HAP-1 (cell line): Measurements from ENCODE around the gene CIP2A.
A peak's percentile ranks its signal among the peaks of the same experiment; 100 is the strongest.

Experiments used
- DNase-seq, 2 experiments: peaks; one replicate each; pipeline ENCODE4 v3.0.0-alpha.2; 2016 to 2020; ENCODE audit warnings: low spot score in 2 of 2
- H3K27me3 ChIP-seq: fragments of 250-450 bp; sonication (Bioruptor Pico); 2 replicates; pipeline ENCODE4 v1.5.1; 2020; ENCODE audit warnings: low read depth, mild to moderate bottlenecking, moderate library complexity
- H3K36me3 ChIP-seq: fragments of 250-450 bp; sonication (Bioruptor Pico); replicated peaks from 2 replicates; pipeline ENCODE4 v1.5.1; 2020; ENCODE audit warnings: mild to moderate bottlenecking
- H3K4me1 ChIP-seq: fragments of 250-450 bp; sonication (Bioruptor Pico); 2 replicates; pipeline ENCODE4 v1.5.1; 2020; ENCODE audit warnings: mild to moderate bottlenecking
- H3K4me3 ChIP-seq: fragments of 250-450 bp; sonication (Bioruptor Pico); 2 replicates; pipeline ENCODE4 v1.5.1; 2020; ENCODE audit warnings: mild to moderate bottlenecking, moderate library complexity
- H3K9me3 ChIP-seq: fragments of 250-450 bp; sonication (Bioruptor Pico); 2 replicates; pipeline ENCODE4 v1.5.1; 2020; ENCODE audit warnings: mild to moderate bottlenecking, moderate library complexity
- in situ Hi-C: fragments of 300-500 bp; cut with MboI; formaldehyde crosslinking; loops from 3 replicates; pipeline ENCODE4 v1.14.3; 2020; ENCODE audit warnings: low sequenced_read_pairs, inconsistent platforms, mixed read lengths

Gene CIP2A

DNA sequence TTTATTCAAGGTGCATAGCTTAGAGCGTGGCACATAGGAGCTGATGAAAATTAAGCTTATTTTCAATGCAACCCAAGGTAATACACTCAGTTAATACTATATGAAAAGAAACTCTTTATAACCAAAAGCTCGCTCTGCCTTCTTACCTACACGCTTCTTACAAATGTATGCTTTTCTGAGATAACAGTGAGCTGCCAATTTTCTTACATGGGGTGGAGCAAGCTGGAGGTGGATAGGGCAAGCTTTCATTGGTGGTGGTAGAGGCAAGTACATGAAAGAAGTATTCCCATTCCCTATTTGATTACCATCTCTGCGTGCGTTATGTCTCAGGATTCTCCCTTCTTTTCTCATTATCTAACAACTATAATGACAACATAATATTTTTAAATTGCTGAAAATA, 9.1 kb upstream of the CIP2A start:
- H3K4me3 ChIP-seq, result no peak overlapping the region
- no peaks in the 10 kb centered on the region for H3K4me1 ChIP-seq
- peaks cover 3% of the 10 kb centered on the region; the same call in 1 of the 2 replicates for H3K9me3 ChIP-seq
- no peak for DNase-seq
- no peaks in the 10 kb centered on the region; the same call in 1 of the 2 replicates for H3K36me3 ChIP-seq
- in situ Hi-C loops, result no loop called here
- H3K27me3 ChIP-seq, result no peaks in the 10 kb centered on the region

DNA sequence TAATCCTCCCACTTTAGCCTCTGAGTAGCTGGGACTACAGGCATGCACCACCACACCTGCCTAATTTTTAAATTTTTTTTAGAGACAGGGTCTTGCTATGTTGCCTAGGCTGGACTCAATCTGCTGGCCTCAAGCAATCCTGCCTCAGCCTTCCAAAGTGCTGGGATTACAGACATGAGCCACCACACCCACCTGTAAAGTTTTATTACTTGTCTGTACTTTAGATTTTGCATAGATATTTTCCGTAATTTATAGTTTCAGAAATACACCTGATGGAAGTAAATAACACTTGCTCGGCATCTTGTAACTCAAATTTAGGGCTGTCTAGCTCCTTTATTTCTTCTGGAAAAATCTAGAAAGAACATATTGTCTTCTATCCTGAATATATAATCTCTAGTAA, 6.1 kb upstream of the CIP2A start:
- Histone ChIP-seq H3K4me1 (no peaks in the 10 kb centered on the region; the same call in 1 of the 2 replicates), H3K27me3 (no peaks in the 10 kb centered on the region), H3K4me3 (no peak overlapping the region), H3K9me3 (no peaks in the 10 kb centered on the region), H3K36me3 (no peaks in the 10 kb centered on the region; the same call in 1 of the 2 replicates)
- DNase-seq, result no peak
- in situ Hi-C loops, result no loop called here

DNA sequence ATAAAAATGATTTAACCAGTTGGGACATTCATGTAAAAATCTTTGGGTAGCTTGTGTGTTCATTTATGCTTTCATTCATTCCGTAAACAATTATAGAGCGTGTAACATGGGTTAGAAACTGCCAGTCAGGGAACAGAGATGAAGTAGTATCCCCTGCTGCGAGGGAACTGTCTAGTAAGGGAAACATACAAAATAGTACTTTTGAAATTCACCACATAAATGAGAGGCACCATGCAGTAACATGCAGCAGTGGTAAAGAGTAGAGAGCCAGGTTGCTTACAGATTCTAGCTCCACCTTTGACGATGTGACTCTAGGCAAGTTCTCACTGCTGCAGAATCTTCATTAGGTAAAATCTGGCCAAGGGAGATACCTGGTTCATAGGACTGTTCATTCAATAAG, 1.2 kb upstream of the CIP2A start:
- DNase-seq, result no peak
- in situ Hi-C loops, result no loop called here
- Histone ChIP-seq H3K4me3 (peak overlapping the region; percentile 81), H3K36me3 (no peaks in the 10 kb centered on the region), H3K27me3 (no peaks in the 10 kb centered on the region), H3K9me3 (no peaks in the 10 kb centered on the region), H3K4me1 (peaks cover 12% of the 10 kb centered on the region)

DNA sequence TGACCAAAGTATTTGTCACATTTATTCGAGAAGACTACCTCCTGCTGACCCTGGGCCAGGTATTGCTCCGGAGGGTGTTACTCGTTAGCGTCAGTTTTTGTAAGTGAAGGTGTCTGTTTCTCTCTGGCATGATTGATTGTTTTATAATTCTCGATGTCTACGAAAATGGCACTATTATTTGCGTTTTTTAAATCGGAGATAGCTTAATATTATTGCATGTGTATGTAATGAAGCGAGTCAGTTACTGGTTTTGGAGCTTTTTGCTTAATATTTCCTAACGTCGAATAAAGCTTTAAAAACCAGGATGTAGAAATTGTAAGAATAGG, 723 bp upstream of the CIP2A start:
- in situ Hi-C loops, result no loop called here
- H3K9me3 ChIP-seq, result no peaks in the 10 kb centered on the region
- peak overlapping the region; percentile 81 for H3K4me3 ChIP-seq
- peaks cover under 1% of the 10 kb centered on the region for H3K36me3 ChIP-seq
- peaks cover 17% of the 10 kb centered on the region for H3K4me1 ChIP-seq
- DNase-seq, result no peak
- no peaks in the 10 kb centered on the region for H3K27me3 ChIP-seq

DNA sequence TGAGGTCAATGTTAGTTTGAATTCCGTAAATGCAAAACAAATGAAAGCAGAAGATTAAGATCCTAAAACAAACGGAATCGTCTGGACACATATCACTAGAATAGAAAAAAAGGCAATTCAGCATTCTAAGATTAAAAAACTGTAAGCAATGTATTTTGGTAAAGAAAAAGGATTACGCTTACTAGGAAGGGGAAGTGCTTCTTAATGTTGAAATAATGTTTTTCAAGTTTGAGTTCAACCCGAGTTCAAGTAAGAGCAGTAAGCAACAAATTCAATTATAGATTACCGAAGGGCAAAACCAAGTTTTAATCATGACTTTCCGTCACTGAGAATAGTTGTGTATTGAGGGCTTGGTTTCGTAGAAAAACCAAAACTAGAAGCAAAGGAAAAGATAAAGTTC, 637 bp downstream of the CIP2A start:
- Histone ChIP-seq H3K4me1 (peaks cover 21% of the 10 kb centered on the region), H3K36me3 (peaks cover 14% of the 10 kb centered on the region), H3K4me3 (peak overlapping the region; percentile 81), H3K9me3 (no peaks in the 10 kb centered on the region), H3K27me3 (no peaks in the 10 kb centered on the region)
- in situ Hi-C loops, result no loop called here
- no peak for DNase-seq

DNA sequence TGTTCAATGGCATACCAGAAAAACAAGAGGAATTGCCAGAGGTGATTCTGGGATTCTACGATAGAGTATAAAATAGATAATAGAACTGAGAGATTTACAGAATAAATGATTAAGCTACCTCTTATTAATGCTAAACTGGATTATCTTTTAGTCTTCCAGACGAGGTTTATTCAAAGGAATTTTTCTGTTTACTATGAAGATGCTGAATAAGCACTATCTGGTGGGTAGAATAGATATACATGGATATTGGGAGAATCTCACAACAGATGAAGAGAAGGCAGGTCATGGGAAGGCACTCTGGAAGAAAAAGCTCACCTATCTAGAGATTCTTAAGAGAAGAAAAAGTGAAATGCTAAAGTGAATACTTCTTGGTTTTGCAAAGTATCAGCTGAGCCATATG, 11.2 kb downstream of the CIP2A start:
- no peak overlapping the region for H3K4me3 ChIP-seq
- H3K27me3 ChIP-seq, result no peaks in the 10 kb centered on the region
- no peak for DNase-seq
- H3K36me3 ChIP-seq, result peaks cover 55% of the 10 kb centered on the region
- no peaks in the 10 kb centered on the region for H3K9me3 ChIP-seq
- peaks cover 22% of the 10 kb centered on the region for H3K4me1 ChIP-seq
- in situ Hi-C loops, result no loop called here

DNA sequence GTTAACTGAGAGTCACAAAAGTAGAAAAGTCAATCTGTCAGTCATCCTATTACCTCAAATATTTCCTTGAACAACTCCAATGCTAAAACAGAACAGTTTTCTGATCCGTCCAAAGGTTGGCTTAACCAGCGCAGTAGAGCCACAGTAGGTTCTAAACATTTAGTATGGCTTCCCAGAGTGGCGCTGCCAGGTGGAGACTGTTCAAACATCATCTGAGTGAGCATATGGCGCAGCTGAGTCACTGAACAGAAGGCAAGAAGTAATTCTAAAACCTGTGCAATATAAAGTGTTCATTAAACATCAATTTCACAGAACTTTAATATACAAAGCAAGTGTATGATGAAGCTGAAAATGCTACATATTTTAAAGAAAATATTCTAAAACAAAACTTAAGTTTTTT, 19.9 kb downstream of the CIP2A start:
- H3K4me1 ChIP-seq, result peaks cover 7% of the 10 kb centered on the region
- no peak overlapping the region for H3K4me3 ChIP-seq
- in situ Hi-C loops, result no loop called here
- no peaks in the 10 kb centered on the region for H3K9me3 ChIP-seq
- DNase-seq, result no peak
- H3K27me3 ChIP-seq, result no peaks in the 10 kb centered on the region
- peaks cover 44% of the 10 kb centered on the region for H3K36me3 ChIP-seq

DNA sequence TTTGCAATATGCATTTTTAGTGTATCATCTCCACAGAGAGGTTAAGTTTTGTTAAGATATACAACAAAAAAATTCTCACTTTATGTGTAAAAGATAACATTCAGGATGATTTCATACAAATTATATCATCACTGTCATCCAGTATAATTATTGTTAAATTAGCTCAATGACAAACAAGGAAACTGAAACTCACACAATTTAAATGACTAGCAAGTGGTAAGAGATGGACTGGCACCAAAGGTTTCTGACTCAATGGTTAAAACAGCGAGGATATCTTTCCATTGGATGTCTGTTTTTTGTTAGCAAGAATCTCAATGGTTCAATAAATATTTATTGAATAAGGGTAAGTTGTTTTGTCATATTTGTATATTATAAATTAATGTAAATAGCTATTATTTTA, 22.6 kb downstream of the CIP2A start:
- H3K9me3 ChIP-seq, result no peaks in the 10 kb centered on the region
- H3K4me3 ChIP-seq, result no peak overlapping the region
- in situ Hi-C loops, result no loop called here
- no peak for DNase-seq
- H3K27me3 ChIP-seq, result no peaks in the 10 kb centered on the region
- peaks cover 45% of the 10 kb centered on the region for H3K36me3 ChIP-seq
- H3K4me1 ChIP-seq, result peaks cover 9% of the 10 kb centered on the region

DNA sequence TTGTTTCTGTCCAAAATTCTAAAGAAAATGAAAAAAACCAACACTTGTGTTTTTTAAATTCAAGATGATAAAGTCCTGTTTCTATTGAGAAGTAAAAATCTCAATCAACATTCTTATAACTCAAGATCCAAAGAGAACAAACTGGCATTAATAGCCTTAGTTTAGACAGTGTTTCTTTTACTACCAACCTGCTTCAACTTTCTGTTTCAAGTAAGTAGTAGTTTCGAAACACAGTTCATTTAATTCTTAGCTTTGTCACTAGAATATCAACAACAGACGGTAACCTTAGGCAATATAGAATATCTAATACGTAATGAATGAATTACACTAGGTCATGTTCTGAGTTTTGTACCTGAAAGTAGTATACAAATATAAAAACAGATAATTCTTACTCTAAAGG, 23.7 kb downstream of the CIP2A start:
- Histone ChIP-seq H3K4me1 (peaks cover 9% of the 10 kb centered on the region), H3K9me3 (no peaks in the 10 kb centered on the region), H3K36me3 (peaks cover 52% of the 10 kb centered on the region), H3K4me3 (no peak overlapping the region), H3K27me3 (no peaks in the 10 kb centered on the region)
- DNase-seq, result no peak
- in situ Hi-C loops, result no loop called here

DNA sequence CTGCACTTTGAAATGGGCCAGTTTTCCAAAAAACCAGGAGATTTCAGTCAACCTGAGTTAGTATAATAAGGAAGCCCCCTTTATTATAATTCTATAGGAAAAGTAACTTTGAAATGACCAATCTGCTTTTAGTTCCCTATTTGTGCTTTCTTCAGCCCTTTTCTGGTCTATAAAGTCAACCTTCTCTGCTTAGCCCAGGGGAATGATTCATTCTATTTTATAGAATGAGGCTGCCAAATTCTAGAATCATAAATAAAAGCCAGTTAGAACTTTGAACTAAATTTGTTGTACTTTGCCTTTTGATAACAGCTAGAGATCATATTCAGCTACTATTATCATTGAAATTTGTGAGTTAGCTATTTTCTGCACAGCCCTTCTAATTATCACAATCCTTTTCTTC, 24.7 kb downstream of the CIP2A start:
- no peak for DNase-seq
- H3K27me3 ChIP-seq, result no peaks in the 10 kb centered on the region
- peaks cover 9% of the 10 kb centered on the region for H3K4me1 ChIP-seq
- H3K9me3 ChIP-seq, result no peaks in the 10 kb centered on the region
- in situ Hi-C loops, result no loop called here
- H3K4me3 ChIP-seq, result no peak overlapping the region
- peaks cover 51% of the 10 kb centered on the region for H3K36me3 ChIP-seq

DNA sequence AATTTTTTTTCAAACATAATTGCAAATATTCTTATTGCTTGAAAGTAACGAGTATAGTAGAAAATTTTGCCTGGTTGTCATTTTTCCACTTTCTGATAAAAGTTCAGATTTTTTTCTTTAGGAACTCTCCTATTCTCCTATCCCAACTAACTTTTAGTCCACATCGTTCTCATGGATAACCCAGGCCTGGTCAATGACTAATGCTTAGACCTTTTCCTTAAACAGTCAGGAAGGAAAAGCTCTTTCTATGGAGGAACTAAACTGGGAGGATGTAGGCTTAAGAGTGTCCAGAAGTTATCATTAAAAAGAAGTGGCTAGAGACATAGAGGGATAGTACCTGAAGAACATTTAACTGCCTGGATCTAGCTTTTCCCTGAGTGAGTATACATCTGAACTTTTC, 26.7 kb downstream of the CIP2A start:
- no peaks in the 10 kb centered on the region for H3K27me3 ChIP-seq
- in situ Hi-C loops, result no loop called here
- no peaks in the 10 kb centered on the region for H3K9me3 ChIP-seq
- H3K4me1 ChIP-seq, result peaks cover 9% of the 10 kb centered on the region
- no peak overlapping the region for H3K4me3 ChIP-seq
- H3K36me3 ChIP-seq, result peaks cover 63% of the 10 kb centered on the region
- DNase-seq, result no peak

DNA sequence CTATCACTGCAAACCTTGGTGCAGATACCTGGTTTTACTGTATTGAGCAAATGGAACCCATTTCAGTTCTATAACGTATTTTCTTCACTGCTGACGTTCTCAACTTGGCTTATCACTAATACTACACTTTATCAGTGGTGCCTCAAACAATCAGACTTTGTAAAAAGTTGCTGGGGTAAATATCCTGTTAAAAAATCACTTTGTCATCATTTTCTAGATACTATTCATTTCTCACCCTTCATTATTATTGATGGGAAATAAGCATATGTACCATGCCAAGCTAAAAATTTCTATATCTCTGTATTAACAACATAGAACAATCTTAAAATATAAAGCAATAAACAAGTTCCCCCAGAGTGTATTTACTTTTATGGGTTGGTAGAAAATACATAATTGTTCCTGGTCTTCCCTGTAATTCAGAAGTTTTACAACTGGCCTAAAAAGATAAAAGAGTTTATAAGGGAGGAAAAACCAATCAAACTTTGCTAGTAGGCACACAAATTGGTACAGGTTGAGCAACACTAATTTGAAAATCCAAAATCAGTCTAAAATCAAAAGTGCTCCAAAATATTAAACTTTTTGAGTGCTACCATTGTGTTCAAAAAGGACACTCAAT, 33.2 kb downstream of the CIP2A start:
- H3K27me3 ChIP-seq, result no peaks in the 10 kb centered on the region
- in situ Hi-C loops, result no loop called here
- H3K4me1 ChIP-seq, result peaks cover 15% of the 10 kb centered on the region
- H3K36me3 ChIP-seq, result peaks cover 72% of the 10 kb centered on the region
- H3K9me3 ChIP-seq, result no peaks in the 10 kb centered on the region
- H3K4me3 ChIP-seq, result no peak overlapping the region
- DNase-seq, result no peak

DNA sequence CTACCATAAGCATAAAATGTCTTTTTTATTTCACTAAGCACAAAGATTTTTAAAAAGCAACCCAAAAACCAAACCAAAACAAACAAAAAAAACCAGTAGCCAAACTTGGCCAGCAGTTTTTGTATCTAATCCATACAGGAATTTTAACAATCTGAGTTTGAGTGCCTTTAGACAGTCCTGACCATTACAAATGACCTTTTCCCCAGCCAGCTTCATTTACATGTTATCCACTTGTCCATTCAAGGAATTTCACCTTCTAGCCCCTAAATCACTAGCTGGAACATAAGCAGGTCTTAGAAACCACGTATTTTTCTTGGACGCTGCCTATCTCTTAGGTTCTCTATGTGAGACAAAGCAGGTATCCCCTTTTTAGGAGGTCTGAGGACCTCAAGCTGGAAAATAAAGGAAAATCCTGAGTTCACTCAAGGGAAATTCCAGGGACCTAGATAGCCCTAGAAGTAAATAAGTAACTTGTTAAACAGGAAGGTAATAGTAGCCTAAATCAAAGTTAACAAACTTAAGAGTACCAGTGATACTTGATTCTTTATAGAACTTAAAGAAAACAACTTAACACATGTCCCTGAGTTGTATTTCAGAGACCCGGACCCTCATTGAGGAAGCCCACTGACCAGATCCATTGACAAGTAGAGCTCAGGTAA, 34.2 kb downstream of the CIP2A start:
- Histone ChIP-seq H3K4me1 (peaks cover 15% of the 10 kb centered on the region), H3K36me3 (peaks cover 63% of the 10 kb centered on the region), H3K9me3 (no peaks in the 10 kb centered on the region), H3K27me3 (no peaks in the 10 kb centered on the region), H3K4me3 (no peak overlapping the region)
- in situ Hi-C loops, result no loop called here
- peak in 1 of 2 experiments; percentile 41 for DNase-seq

DNA sequence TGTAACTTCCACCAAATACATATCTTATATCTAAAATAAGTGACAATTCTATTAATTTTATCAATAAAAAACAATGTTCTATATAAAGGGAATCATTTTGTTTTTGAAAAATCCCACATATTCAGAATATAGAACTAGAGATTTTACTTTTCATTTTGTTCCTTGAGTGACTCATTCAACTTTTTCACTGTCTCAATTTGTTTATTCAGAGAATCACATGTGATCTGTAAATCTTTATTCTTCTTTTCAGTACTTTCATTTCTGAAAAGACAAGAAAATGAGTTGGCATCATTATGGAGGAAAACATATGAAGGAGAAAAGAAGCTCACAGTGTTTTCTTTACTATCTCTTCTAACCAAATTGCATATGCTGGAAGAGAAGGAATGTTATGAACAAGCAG, 35.0 kb downstream of the CIP2A start:
- H3K36me3 ChIP-seq, result peaks cover 59% of the 10 kb centered on the region
- H3K9me3 ChIP-seq, result no peaks in the 10 kb centered on the region
- H3K4me1 ChIP-seq, result peaks cover 15% of the 10 kb centered on the region
- in situ Hi-C loops, result no loop called here
- DNase-seq, result no peak
- no peaks in the 10 kb centered on the region for H3K27me3 ChIP-seq
- no peak overlapping the region for H3K4me3 ChIP-seq
